ENCODE measurements around the gene PRR16. TPM values are rescaled to one million over a fixed set of nuclear protein-coding genes. Genes with fewer than 3 reads are reported as not detected.

PRR16 gene
- total RNA-seq, 1 donor from 2014 or later = 2.1 TPM

GRCh38 chr5:120435129-120435528 is 29.0 kb upstream of the PRR16 start:
- H3K27ac Mint-ChIP-seq = no peak overlapping the region
- H3K36me3 Mint-ChIP-seq = peaks cover 4% of the 10 kb centered on the region
- DNase-seq (ENCODE audit: extremely low spot score, unreplicated experiment) = no peak
- no peak for TF ChIP-seq CTCF (conservative IDR thresholded peaks at IDR 0.05)
- no peak overlapping the region for H3K4me3 Mint-ChIP-seq
- peaks cover 5% of the 10 kb centered on the region for H3K27me3 Mint-ChIP-seq
- peaks cover 6% of the 10 kb centered on the region for H3K9me3 Mint-ChIP-seq
- no peaks in the 10 kb centered on the region for H3K4me1 Mint-ChIP-seq (ENCODE audit: unreplicated experiment)

- DNase-seq (ENCODE audit: extremely low spot score, unreplicated experiment) = no peak
- TF ChIP-seq CTCF (conservative IDR thresholded peaks at IDR 0.05) = no peak
- Mint-ChIP-seq H3K9me3 (no peaks in the 10 kb centered on the region), H3K4me3 (no peak overlapping the region), H3K27me3 (no peaks in the 10 kb centered on the region), H3K27ac (no peak overlapping the region), H3K36me3 (no peaks in the 10 kb centered on the region), H3K4me1 (ENCODE audit: unreplicated experiment) (no peaks in the 10 kb centered on the region)
Observed at GRCh38 chr5:120436996-120437395, 27.1 kb upstream of the PRR16 start.

GRCh38 chr5:120442694-120443093 is 21.4 kb upstream of the PRR16 start:
- H3K4me3 Mint-ChIP-seq = no peak overlapping the region
- TF ChIP-seq CTCF (conservative IDR thresholded peaks at IDR 0.05) = no peak
- H3K27ac Mint-ChIP-seq = no peak overlapping the region

GRCh38 chr5:120443607-120444006 is 20.5 kb upstream of the PRR16 start:
- Mint-ChIP-seq H3K27me3 (no peaks in the 10 kb centered on the region), H3K4me1 (ENCODE audit: unreplicated experiment) (no peaks in the 10 kb centered on the region), H3K36me3 (no peaks in the 10 kb centered on the region), H3K4me3 (no peak overlapping the region), H3K27ac (no peak overlapping the region), H3K9me3 (no peaks in the 10 kb centered on the region)
- no peak for TF ChIP-seq CTCF (conservative IDR thresholded peaks at IDR 0.05)
- no peak for DNase-seq (ENCODE audit: extremely low spot score, unreplicated experiment)

More at GRCh38 chr5:120442694-120443093, 21.4 kb upstream of the PRR16 start:
- Mint-ChIP-seq H3K27me3 (no peaks in the 10 kb centered on the region), H3K9me3 (no peaks in the 10 kb centered on the region), H3K36me3 (no peaks in the 10 kb centered on the region), H3K4me1 (ENCODE audit: unreplicated experiment) (no peaks in the 10 kb centered on the region)
- DNase-seq (ENCODE audit: extremely low spot score, unreplicated experiment) = no peak

- DNase-seq (ENCODE audit: extremely low spot score, unreplicated experiment) = no peak
- no peaks in the 10 kb centered on the region for H3K36me3 Mint-ChIP-seq
Observed at GRCh38 chr5:120446068-120446492, 18.0 kb upstream of the PRR16 start.

More at GRCh38 chr5:120446068-120446492, 18.0 kb upstream of the PRR16 start:
- no peak overlapping the region for H3K27ac Mint-ChIP-seq
- H3K9me3 Mint-ChIP-seq = no peaks in the 10 kb centered on the region
- H3K27me3 Mint-ChIP-seq = no peaks in the 10 kb centered on the region
- no peak for TF ChIP-seq CTCF (conservative IDR thresholded peaks at IDR 0.05)
- no peak overlapping the region for H3K4me3 Mint-ChIP-seq
- no peaks in the 10 kb centered on the region for H3K4me1 Mint-ChIP-seq (ENCODE audit: unreplicated experiment)

All from type B pancreatic cell (in vitro differentiated cells).